BJ (cell line): Measurements from ENCODE around the gene PLD4. TPM values are rescaled to one million over a fixed set of nuclear protein-coding genes. Genes with fewer than 3 reads are reported as not detected.

Experiments
- CTCF ChIA-PET: fragments of 350-600 bp; formaldehyde crosslinking; extraction: SDS; loops from one replicate; lab custom pipeline; 2021; ENCODE audit warnings: antibody characterized with exemption, inconsistent platforms; lab: Yijun Ruan, JAX
- POLR2A ChIA-PET: fragments of 300-600 bp; sonication (Branson Sonifier 250); formaldehyde crosslinking; extraction: SDS; loops from one replicate; lab custom pipeline; 2021; ENCODE audit warnings: antibody characterized with exemption; lab: Charles Lee
- DNase-seq: peaks from one replicate; pipeline ENCODE4 v3.0.0-alpha.2; 2011; ENCODE audit warnings: low read depth
- H3K27me3 ChIP-seq: 2 replicates; pipeline ENCODE4 v1.6.0; 2011; ENCODE audit warnings: low read length; ENCODE audit not compliant: control insufficient read depth, insufficient read depth
- H3K36me3 ChIP-seq: 2 replicates; pipeline ENCODE4 v1.5.1; 2011; ENCODE audit warnings: low read length; ENCODE audit not compliant: control insufficient read depth, insufficient read depth
- H3K4me3 ChIP-seq: 2 replicates; pipeline ENCODE4 v1.5.1; 2011; ENCODE audit warnings: low read depth, mild to moderate bottlenecking, control low read depth, low read length
- polyA plus RNA-seq: library from polyadenylated mRNA; depleted of rRNA; stranded (reverse); fragments of >200 nt; gene quantifications from 2 replicates; pipeline ENCODE4 v1.2.3, GENCODE V29; 2011; rRNA removed
- TF ChIP-seq, protein P1 (sequence below): IDR thresholded peaks from 2 replicates; pipeline ENCODE4 v1.5.1; 2011; ENCODE audit warnings: low read depth, mild to moderate bottlenecking, control low read depth, inconsistent platforms, low read length, moderate library complexity; ENCODE audit not compliant: insufficient read depth

The PLD4 gene
- polyA plus RNA-seq, 1 experiment = 0.02 TPM

DNA sequence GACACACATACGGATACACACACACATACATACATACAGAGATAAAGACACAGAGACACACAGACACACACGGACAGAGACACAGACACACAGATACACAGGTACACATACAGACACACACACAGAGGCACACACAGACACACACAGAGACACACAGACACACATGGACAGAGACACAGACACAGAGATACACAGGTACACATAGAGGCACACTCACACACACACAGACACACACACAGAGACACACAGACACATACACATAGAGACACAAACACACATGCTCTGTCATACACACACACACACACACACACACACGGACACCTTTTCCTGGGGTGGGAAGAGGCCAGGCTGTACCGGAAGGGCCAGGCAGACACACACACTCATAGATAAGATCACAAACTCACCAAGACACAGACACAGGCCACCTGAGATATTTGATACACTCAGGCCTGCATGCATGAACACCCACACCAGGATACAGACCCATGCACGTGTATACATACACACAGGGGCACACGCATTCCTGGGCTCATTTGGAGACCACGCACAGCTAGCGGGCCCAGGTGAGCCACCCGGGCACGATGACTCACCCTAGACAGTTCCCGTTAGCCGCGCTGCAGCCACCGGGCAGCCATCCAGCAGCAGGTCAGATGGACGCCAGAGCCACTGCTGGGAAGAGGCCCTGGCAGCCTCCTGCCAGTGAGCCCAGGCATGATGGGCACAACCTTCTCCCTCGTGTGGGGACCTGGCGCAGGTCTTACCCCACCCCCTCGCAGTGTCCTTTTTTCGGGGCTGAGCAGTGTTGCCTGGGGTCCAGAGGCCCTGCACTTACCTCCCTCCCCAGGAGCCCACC is 55.3 kb downstream of the PLD4 start:
- H3K36me3 ChIP-seq = no peaks in the 10 kb centered on the region
- CTCF ChIA-PET = interaction anchor here (2.1 kb wide), 1 partner anchor 65 kb away, joined by 17 read pairs; no protein-coding TSS in a partner anchor
- POLR2A ChIA-PET = no interaction called here
- no peak overlapping the region for H3K4me3 ChIP-seq
- DNase-seq = no peak
- no peaks in the 10 kb centered on the region for H3K27me3 ChIP-seq
- TF ChIP-seq, protein P1, sequence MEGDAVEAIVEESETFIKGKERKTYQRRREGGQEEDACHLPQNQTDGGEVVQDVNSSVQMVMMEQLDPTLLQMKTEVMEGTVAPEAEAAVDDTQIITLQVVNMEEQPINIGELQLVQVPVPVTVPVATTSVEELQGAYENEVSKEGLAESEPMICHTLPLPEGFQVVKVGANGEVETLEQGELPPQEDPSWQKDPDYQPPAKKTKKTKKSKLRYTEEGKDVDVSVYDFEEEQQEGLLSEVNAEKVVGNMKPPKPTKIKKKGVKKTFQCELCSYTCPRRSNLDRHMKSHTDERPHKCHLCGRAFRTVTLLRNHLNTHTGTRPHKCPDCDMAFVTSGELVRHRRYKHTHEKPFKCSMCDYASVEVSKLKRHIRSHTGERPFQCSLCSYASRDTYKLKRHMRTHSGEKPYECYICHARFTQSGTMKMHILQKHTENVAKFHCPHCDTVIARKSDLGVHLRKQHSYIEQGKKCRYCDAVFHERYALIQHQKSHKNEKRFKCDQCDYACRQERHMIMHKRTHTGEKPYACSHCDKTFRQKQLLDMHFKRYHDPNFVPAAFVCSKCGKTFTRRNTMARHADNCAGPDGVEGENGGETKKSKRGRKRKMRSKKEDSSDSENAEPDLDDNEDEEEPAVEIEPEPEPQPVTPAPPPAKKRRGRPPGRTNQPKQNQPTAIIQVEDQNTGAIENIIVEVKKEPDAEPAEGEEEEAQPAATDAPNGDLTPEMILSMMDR = no peak

DNA sequence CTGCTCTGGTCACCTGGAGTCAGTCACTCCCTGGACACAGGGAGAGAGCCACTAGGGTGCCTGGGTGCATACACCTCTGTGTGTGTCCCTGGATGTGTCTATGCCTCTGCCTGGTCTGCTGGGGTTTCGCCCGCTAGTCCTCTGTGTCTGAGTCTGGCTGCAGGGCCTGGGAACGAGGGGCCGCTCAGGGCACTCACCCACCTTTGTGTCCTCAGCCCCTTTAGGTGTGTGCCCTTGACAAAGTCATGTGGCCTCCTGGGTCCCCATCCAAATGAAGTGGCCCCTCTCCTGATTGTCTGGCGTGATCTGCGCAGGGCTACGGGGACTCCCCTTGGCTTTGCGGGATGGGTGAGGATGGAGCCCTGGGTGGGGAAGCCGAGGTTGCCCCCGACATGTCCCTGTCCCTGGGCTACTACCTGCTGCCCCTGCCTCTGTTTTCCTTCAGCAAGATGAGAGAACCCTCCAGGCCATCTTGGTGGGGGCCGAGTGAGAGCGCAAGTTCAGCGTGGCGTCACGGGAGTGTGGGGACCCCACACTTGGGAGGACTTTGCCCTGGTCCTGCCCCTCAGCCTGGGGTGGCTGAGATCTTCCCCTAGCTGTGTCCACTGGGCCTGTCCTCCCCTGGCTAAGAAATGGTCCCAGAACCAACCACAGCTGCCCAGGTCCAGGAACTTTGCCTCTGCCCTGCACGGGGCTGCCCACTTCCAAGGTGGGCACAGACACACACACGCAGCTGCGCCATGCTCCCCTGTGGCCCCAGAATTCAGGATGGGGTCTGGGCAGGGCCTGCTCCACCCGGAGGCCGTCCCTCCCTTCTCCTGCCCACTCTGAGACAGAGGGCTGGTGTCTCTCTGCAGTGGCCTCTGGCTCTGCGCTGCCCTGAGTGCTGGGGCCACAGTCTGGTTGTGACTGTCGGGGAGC is 56.2 kb downstream of the PLD4 start:
- DNase-seq = no peak
- ChIA-PET CTCF (interaction anchor here (2.4 kb wide), 1 partner anchor 65 kb away, joined by 11 read pairs; no protein-coding TSS in a partner anchor), POLR2A (no interaction called here)
- TF ChIP-seq, protein P1 = no peak
- Histone ChIP-seq H3K4me3 (no peak overlapping the region), H3K27me3 (no peaks in the 10 kb centered on the region), H3K36me3 (no peaks in the 10 kb centered on the region)

DNA sequence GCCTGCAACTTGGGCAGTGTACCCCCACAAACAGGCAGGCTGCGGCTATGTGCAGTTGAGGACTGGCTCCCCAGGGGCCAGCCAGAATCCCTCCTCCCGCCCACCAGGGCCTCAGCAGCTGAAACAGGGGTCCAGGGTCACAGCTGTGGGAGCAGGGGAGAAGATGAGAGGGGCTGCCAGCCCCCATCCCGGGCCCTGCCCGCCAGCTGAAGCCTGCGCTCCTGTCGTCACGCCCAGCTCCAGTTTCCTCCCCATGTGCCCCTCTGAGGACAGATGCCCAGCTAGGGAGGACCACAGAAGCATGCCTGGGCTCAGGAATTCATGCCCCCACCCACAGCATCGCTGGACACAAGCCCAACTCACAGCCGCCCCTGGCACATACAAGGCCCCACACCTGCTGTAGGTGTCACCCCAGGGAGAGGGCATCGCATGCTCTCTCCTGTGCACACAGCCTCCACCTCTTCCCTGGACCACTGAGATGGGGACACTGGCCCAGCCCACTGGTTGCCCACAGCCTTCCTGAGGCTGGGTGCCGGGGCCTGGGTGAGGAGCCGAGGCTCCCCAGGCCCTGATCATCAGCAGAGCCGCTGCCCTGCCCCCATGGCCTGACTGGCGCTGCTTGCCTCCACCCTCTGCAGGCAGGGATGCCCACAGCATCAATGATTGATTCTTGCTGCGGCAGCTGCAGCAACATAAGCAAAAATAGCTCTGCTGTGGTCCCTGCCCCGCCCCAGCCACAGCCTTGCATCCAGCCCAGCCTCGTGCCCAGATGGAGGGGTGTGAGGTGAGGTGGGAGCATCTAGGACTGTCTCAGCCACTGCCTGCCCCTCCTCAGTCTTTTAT is 57.2 kb downstream of the PLD4 start:
- H3K4me3 ChIP-seq = no peak overlapping the region
- ChIA-PET CTCF (interaction anchor here (0.6 to 2.4 kb wide), 2 partner anchors 64 to 105 kb away, joined by 3 to 11 read pairs; no protein-coding TSS in a partner anchor), POLR2A (no interaction called here)
- no peak for DNase-seq
- TF ChIP-seq, protein P1 = no peak
- no peaks in the 10 kb centered on the region; the same call in 1 of the 2 replicates for H3K36me3 ChIP-seq
- no peaks in the 10 kb centered on the region for H3K27me3 ChIP-seq

DNA sequence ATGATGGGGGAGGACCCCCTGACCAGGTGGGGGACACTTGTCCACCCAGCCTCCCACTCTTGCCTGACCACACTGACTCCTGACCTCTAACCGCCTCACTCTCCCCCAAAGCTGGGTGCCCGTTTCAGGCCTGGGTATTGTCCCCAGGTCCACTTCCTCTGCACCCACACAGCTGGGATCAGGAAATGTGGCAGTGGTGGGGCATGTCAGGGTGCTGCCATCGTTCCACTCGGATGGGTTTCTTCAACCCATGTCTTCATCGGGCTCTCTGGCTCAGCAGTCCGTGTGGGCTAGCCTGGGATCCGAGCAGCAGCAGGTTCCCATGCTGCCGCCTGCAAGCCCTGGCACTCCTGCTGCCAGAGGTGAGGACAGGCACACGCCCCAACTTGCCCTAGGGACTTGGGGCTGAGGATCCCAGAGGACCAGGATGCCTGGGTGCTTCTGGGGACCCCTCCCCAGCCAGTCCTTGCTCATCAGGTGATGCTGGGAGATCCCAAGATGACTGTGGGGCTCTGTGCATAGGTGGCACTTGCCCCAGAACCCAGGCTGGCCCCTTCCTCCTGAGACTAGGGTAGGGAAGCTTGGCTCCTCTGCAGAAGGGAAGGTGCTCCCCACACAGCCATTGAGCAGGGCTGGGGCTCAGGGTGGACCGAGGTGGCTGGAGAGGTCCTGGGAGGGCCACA is 58.0 kb downstream of the PLD4 start:
- Histone ChIP-seq H3K27me3 (no peaks in the 10 kb centered on the region), H3K4me3 (no peak overlapping the region), H3K36me3 (no peaks in the 10 kb centered on the region; the same call in 1 of the 2 replicates)
- CTCF ChIA-PET = interaction anchor here (2.4 kb wide), 1 partner anchor 63 kb away, joined by 11 read pairs; no protein-coding TSS in a partner anchor
- POLR2A ChIA-PET = no interaction called here
- no peak for DNase-seq
- TF ChIP-seq, protein P1 = no peak

Other genes starting within 250 kb of the PLD4 start
- 20.0 and 39.9 TPM in 2 replicates for gene INF2, start 235.3 kb upstream of the PLD4 start, polyA plus RNA-seq
- 2.9 and 4.5 TPM in 2 replicates for gene ADSS1, start 200.7 kb upstream of the PLD4 start, polyA plus RNA-seq
- 83.5 and 116 TPM in 2 replicates for gene SIVA1, start 171.7 kb upstream of the PLD4 start, polyA plus RNA-seq
- gene AKT1, start 129.1 kb upstream of the PLD4 start, polyA plus RNA-seq = 152 and 226 TPM in 2 replicates
- gene ZBTB42, start 123.8 kb upstream of the PLD4 start, polyA plus RNA-seq = 1.9 and 2.7 TPM in 2 replicates
- gene CEP170B, start 59.6 kb upstream of the PLD4 start, polyA plus RNA-seq = 5.4 and 8.0 TPM in 2 replicates
- 6.5 and 6.6 TPM in 2 replicates for gene AHNAK2, start 53.5 kb downstream of the PLD4 start, polyA plus RNA-seq
- 4.5 and 5.9 TPM in 2 replicates for gene CLBA1, start 60.9 kb downstream of the PLD4 start, polyA plus RNA-seq
- gene CDCA4, start 96.2 kb downstream of the PLD4 start, polyA plus RNA-seq = 13.3 and 16.6 TPM in 2 replicates
- 0.06 and 0.13 TPM in 2 replicates for gene GPR132, start 140.6 kb downstream of the PLD4 start, polyA plus RNA-seq
- gene JAG2, start 243.9 kb downstream of the PLD4 start, polyA plus RNA-seq = 0.23 and 0.31 TPM in 2 replicates